CD14-positive monocyte (primary cell): ENCODE data around the gene DMBX1. TPM values are rescaled to one million over a fixed set of nuclear protein-coding genes. Genes with fewer than 3 reads are reported as not detected.

Experiments
- DNase-seq, 3 donors: peaks; one replicate each; pipeline ENCODE4 v3.0.0-alpha.2; 2011 to 2022
- H2AFZ ChIP-seq: 2 replicates; pipeline ENCODE4 v1.6.0; 2012; ENCODE audit warnings: mild to moderate bottlenecking, low read depth, low read length, inconsistent platforms; ENCODE audit not compliant: insufficient read depth, poor library complexity, severe bottlenecking
- H3K27ac ChIP-seq, 2 donors: 1 replicate in 1 of 2; 2 replicates in 1 of 2; pipeline ENCODE4 v1.5.1; 2012 to 2013; ENCODE audit warnings: low read length in 2 of 2, control low read depth in 1 of 2, inconsistent platforms in 1 of 2, low read depth in 1 of 2, mild to moderate bottlenecking in 1 of 2
- H3K27me3 ChIP-seq, 2 donors: one replicate each; pipeline versions ENCODE4 v1.6.0 to v1.6.1; 2011 to 2013; ENCODE audit warnings: low read length in 2 of 2; ENCODE audit not compliant: control insufficient read depth in 2 of 2, insufficient read depth in 2 of 2
- H3K36me3 ChIP-seq, 2 donors: replicated peaks in 1 of 2; 1 replicate in 1 of 2; 2 replicates in 1 of 2; pipeline versions ENCODE4 v1.5.1 to v1.6.1; 2012 to 2013; ENCODE audit warnings: low read length in 2 of 2, control low read depth in 1 of 2, inconsistent platforms in 1 of 2, mild to moderate bottlenecking in 1 of 2; ENCODE audit not compliant: insufficient read depth in 2 of 2, control insufficient read depth in 1 of 2
- H3K4me1 ChIP-seq, 2 donors: 1 replicate in 1 of 2; 2 replicates in 1 of 2; pipeline versions ENCODE4 v1.5.1 to v1.6.1; 2012 to 2013; ENCODE audit warnings: low read length in 2 of 2, control low read depth in 1 of 2, inconsistent platforms in 1 of 2, mild to moderate bottlenecking in 1 of 2, moderate library complexity in 1 of 2; ENCODE audit not compliant: insufficient read depth in 2 of 2, control insufficient read depth in 1 of 2
- H3K4me2 ChIP-seq: replicated peaks from 2 replicates; pipeline ENCODE3; 2012; ENCODE audit warnings: low read length, moderate library complexity, mild to moderate bottlenecking; ENCODE audit not compliant: poor library complexity, severe bottlenecking; ENCODE audit errors: extremely low read depth
- H3K4me3 ChIP-seq, 3 experiments: fragments of 200-600 bp in 1 of 3; sonication (generic) in 1 of 3; replicated peaks in 1 of 3; 1 replicate in 2 of 3; 2 replicates in 1 of 3; pipeline ENCODE4 v1.5.1; 2011 to 2013; ENCODE audit warnings: low read length in 3 of 3, mild to moderate bottlenecking in 3 of 3, control low read depth in 2 of 3, low read depth in 2 of 3, inconsistent platforms in 1 of 3, moderate library complexity in 1 of 3
- H3K79me2 ChIP-seq: 2 replicates; pipeline ENCODE4 v1.6.0; 2012; ENCODE audit warnings: mild to moderate bottlenecking, control low read depth, inconsistent platforms, low read length, moderate library complexity; ENCODE audit not compliant: insufficient read depth
- H3K9ac ChIP-seq: 2 replicates; pipeline ENCODE4 v1.6.0; 2017; ENCODE audit warnings: low read length, mild to moderate bottlenecking; ENCODE audit not compliant: insufficient read depth, poor library complexity, severe bottlenecking
- H3K9me3 ChIP-seq, 2 donors: replicated peaks in 1 of 2; 1 replicate in 1 of 2; 2 replicates in 1 of 2; pipeline versions ENCODE4 v1.5.1 to v1.6.1; 2012 to 2013; ENCODE audit warnings: low read length in 2 of 2, control low read depth in 1 of 2; ENCODE audit not compliant: control insufficient read depth in 1 of 2, insufficient read depth in 1 of 2
- H4K20me1 ChIP-seq: 2 replicates; pipeline ENCODE4 v1.6.0; 2012; ENCODE audit warnings: mild to moderate bottlenecking, low read length, control low read depth, moderate library complexity; ENCODE audit not compliant: insufficient read depth
- H3K27ac Mint-ChIP-seq, 7 donors: one replicate each; pipeline ENCODE4 v1.8.0; 2020; ENCODE audit warnings: mild to moderate bottlenecking in 7 of 7, mixed read lengths in 7 of 7, moderate library complexity in 6 of 7, inconsistent platforms in 2 of 7
- H3K27me3 Mint-ChIP-seq, 3 donors: one replicate each; pipeline ENCODE4 v1.8.0; 2021 to 2022; ENCODE audit warnings: low read depth in 3 of 3, mild to moderate bottlenecking in 3 of 3, mixed read lengths in 3 of 3, moderate library complexity in 3 of 3, inconsistent platforms in 1 of 3
- H3K36me3 Mint-ChIP-seq, 2 donors: one replicate each; pipeline ENCODE4 v1.8.0; 2020; ENCODE audit warnings: mixed read lengths in 2 of 2, inconsistent platforms in 1 of 2, mild to moderate bottlenecking in 1 of 2
- H3K4me1 Mint-ChIP-seq: one replicate; pipeline ENCODE4 v1.8.0; 2020; ENCODE audit warnings: mild to moderate bottlenecking, mixed read lengths
- H3K4me3 Mint-ChIP-seq, 2 donors: one replicate each; pipeline ENCODE4 v1.8.0; 2020; ENCODE audit warnings: mild to moderate bottlenecking in 2 of 2, mixed read lengths in 2 of 2, moderate library complexity in 1 of 2
- H3K9me3 Mint-ChIP-seq, 7 donors: one replicate each; pipeline ENCODE4 v1.8.0; 2020 to 2022; ENCODE audit warnings: mixed read lengths in 7 of 7, mild to moderate bottlenecking in 6 of 7, moderate library complexity in 6 of 7, inconsistent platforms in 2 of 7
- WGBS: methylation state at CpG from one replicate; pipeline ENCODE4 v1.1.5; 2013; ENCODE audit warnings: missing lambda C conversion rate; ENCODE audit not compliant: insufficient coverage; 5-methylcytosine and 5-hydroxymethylcytosine counted together
- intact Hi-C, 2 donors: fragments of 100-400 bp; cut with micrococcal nuclease; formaldehyde crosslinking; loops; one replicate each; pipeline versions ENCODE4 v1.15.0 to v1.15.1; 2023
- polyA plus RNA-seq, 3 donors: library from polyadenylated mRNA; depleted of rRNA in 1 of 3; unstranded in 2 of 3; stranded (reverse) in 1 of 3; fragments of 300-500 nt in 2 of 3; fragments of >200 nt in 1 of 3; fragmentation: Illumina TruSeq in 2 of 3; gene quantifications; 1 replicate in 2 of 3; 2 replicates in 1 of 3; pipeline ENCODE4 v1.2.3, GENCODE V29; 2012 to 2021
- TF ChIP-seq, protein P1 (sequence below): fragments of 200-600 bp; IDR thresholded peaks from one replicate; pipeline ENCODE4 v1.8.0; 2022; ENCODE audit warnings: antibody characterized with exemption, mild to moderate bottlenecking

DMBX1 gene
- polyA plus RNA-seq, 3 donors = not detected

GRCh38 chr1:46442317-46443161, 47.1 kb upstream of the DMBX1 start:
- H3K9me3 Mint-ChIP-seq = peaks cover 0 to 9% (median 2%) of the 10 kb centered on the region in 7 donors
- H3K4me3 ChIP-seq = peak overlapping the region; percentile 8 to 69 (median 34)
- peak overlapping the region; percentile 5 for H3K9ac ChIP-seq
- H3K27ac Mint-ChIP-seq = peak overlapping the region; percentile 3 to 84 (median 59)
- peaks cover 16 to 30% (median 23%) of the 10 kb centered on the region in 3 donors for H3K27me3 Mint-ChIP-seq
- H3K27me3 ChIP-seq = peaks cover 14 to 15% of the 10 kb centered on the region in 2 donors
- H3K79me2 ChIP-seq = no peaks in the 10 kb centered on the region
- TF ChIP-seq, protein P1, sequence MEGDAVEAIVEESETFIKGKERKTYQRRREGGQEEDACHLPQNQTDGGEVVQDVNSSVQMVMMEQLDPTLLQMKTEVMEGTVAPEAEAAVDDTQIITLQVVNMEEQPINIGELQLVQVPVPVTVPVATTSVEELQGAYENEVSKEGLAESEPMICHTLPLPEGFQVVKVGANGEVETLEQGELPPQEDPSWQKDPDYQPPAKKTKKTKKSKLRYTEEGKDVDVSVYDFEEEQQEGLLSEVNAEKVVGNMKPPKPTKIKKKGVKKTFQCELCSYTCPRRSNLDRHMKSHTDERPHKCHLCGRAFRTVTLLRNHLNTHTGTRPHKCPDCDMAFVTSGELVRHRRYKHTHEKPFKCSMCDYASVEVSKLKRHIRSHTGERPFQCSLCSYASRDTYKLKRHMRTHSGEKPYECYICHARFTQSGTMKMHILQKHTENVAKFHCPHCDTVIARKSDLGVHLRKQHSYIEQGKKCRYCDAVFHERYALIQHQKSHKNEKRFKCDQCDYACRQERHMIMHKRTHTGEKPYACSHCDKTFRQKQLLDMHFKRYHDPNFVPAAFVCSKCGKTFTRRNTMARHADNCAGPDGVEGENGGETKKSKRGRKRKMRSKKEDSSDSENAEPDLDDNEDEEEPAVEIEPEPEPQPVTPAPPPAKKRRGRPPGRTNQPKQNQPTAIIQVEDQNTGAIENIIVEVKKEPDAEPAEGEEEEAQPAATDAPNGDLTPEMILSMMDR = peak; percentile 98
- peak overlapping the region; percentile 67 for H2AFZ ChIP-seq
- H3K27ac ChIP-seq = peak overlapping the region in 1 of 2 donors; percentile 14
- peaks cover 0 to 5% of the 10 kb centered on the region in 2 donors for H3K9me3 ChIP-seq
- peak overlapping the region; percentile 69 for H3K4me2 ChIP-seq
- peaks cover 1 to 4% of the 10 kb centered on the region in 2 donors for H3K36me3 Mint-ChIP-seq
- H4K20me1 ChIP-seq = no peaks in the 10 kb centered on the region
- peaks cover 26% of the 10 kb centered on the region for H3K4me1 Mint-ChIP-seq
- H3K4me3 Mint-ChIP-seq = peak overlapping the region; percentile 80 to 92
- peaks cover 16 to 17% of the 10 kb centered on the region in 2 donors for H3K4me1 ChIP-seq
- WGBS = 11% methylated on average over 16 of the region's 25 CpGs
- no peaks in the 10 kb centered on the region for H3K36me3 ChIP-seq
- DNase-seq = peak; percentile 53 to 82 (median 54)
- intact Hi-C loops = no loop called here

- no peak overlapping the region for H2AFZ ChIP-seq
- no peak overlapping the region for H3K4me2 ChIP-seq
- no peak for DNase-seq
- no peak overlapping the region for H3K9ac ChIP-seq
- peaks cover 31% of the 10 kb centered on the region for H3K4me1 Mint-ChIP-seq
- no peaks in the 10 kb centered on the region for H3K79me2 ChIP-seq
- H3K27me3 Mint-ChIP-seq = peaks cover 34 to 49% (median 40%) of the 10 kb centered on the region in 3 donors
- H3K36me3 Mint-ChIP-seq = peaks cover 4 to 8% of the 10 kb centered on the region in 2 donors
- no peaks in the 10 kb centered on the region for H4K20me1 ChIP-seq
- H3K9me3 ChIP-seq = peaks cover 0 to 16% of the 10 kb centered on the region in 2 donors
- H3K27me3 ChIP-seq = peaks cover 29 to 33% of the 10 kb centered on the region in 2 donors
- intact Hi-C loops = loop anchor here in 1 of 2 donors (2.0 kb wide), 1 partner anchor 84 kb away; no protein-coding TSS in a partner anchor
- no peak overlapping the region for H3K4me3 ChIP-seq
- no peak overlapping the region for H3K4me3 Mint-ChIP-seq
- no peak overlapping the region for H3K27ac ChIP-seq
- 100% methylated on average over 2 of the region's 3 CpGs for WGBS
- H3K27ac Mint-ChIP-seq = peak overlapping the region in 1 of 7 donors; percentile 7
- H3K36me3 ChIP-seq = no peaks in the 10 kb centered on the region
- peaks cover 22 to 26% of the 10 kb centered on the region in 2 donors for H3K4me1 ChIP-seq
- TF ChIP-seq, protein P1 = no peak
- H3K9me3 Mint-ChIP-seq = peaks cover 0 to 16% (median 5%) of the 10 kb centered on the region in 7 donors
These were observed 45.2 kb upstream of the DMBX1 start for GRCh38 chr1:46444466-46444865.
